Fibroblast of the aortic adventitia (primary cell): ENCODE results near the gene DUSP16. TPM values are rescaled to one million over a fixed set of nuclear protein-coding genes. Genes with fewer than 3 reads are reported as not detected.
"Not testable (repeated sequence)": the region's sequence is repeated elsewhere in the genome, so short reads cannot be mapped to it uniquely, and the experiment has no call there.

Source experiments
- DNase-seq: peaks from one replicate; pipeline ENCODE4 v3.0.0-alpha.2; 2010; ENCODE audit warnings: low read depth
- H3K4me3 ChIP-seq: 2 replicates; pipeline ENCODE4 v1.5.1; 2011; ENCODE audit warnings: low read depth, mild to moderate bottlenecking, control low read depth, low read length, moderate library complexity
- total RNA-seq: library from RNA; depleted of rRNA; stranded (reverse); fragments of >200 nt; gene quantifications from 2 replicates; pipeline ENCODE4 v1.2.3, GENCODE V29; 2012; ENCODE audit warnings: low replicate concordance
- TF ChIP-seq, protein P1 (sequence below): IDR thresholded peaks from 2 replicates; pipeline ENCODE4 v1.5.1; 2011; ENCODE audit warnings: mild to moderate bottlenecking, low read length, control low read depth, inconsistent platforms; ENCODE audit not compliant: insufficient read depth

Gene DUSP16
- total RNA-seq, 1 donor, result 6.8 TPM

- TF ChIP-seq, protein P1, sequence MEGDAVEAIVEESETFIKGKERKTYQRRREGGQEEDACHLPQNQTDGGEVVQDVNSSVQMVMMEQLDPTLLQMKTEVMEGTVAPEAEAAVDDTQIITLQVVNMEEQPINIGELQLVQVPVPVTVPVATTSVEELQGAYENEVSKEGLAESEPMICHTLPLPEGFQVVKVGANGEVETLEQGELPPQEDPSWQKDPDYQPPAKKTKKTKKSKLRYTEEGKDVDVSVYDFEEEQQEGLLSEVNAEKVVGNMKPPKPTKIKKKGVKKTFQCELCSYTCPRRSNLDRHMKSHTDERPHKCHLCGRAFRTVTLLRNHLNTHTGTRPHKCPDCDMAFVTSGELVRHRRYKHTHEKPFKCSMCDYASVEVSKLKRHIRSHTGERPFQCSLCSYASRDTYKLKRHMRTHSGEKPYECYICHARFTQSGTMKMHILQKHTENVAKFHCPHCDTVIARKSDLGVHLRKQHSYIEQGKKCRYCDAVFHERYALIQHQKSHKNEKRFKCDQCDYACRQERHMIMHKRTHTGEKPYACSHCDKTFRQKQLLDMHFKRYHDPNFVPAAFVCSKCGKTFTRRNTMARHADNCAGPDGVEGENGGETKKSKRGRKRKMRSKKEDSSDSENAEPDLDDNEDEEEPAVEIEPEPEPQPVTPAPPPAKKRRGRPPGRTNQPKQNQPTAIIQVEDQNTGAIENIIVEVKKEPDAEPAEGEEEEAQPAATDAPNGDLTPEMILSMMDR, result no peak
- H3K4me3 ChIP-seq, result no peak overlapping the region
- DNase-seq, result no peak
Observed at GRCh38 chr12:12529783-12530421, 32.8 kb downstream of the DUSP16 start.

- TF ChIP-seq, protein P1, result no peak
- DNase-seq, result no peak
- H3K4me3 ChIP-seq, result no peak overlapping the region
Observed at GRCh38 chr12:12528361-12529270, 34.0 kb downstream of the DUSP16 start.

DNA sequence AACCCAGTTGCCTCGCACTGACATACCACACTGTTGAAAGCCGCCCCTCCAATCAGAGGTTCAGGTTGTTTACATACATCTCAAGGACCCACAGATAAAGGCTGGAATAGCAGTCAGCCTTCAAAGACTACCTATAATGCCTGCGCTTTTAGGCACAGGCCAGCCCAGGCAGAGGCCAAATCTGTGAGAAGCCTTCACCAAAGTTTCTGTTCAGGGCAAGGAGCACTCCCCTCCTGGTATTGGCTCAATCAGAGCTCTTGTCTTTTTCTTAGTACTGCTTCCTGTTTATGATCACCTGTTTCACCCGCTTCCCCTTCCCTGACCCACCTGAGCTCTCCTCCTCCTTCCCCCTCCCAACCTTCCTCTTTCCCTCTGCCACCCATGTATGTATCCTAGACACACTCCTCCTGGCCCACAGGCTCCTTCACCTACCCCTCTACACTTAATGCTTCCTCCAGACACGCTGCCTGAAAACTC is 34.8 kb downstream of the DUSP16 start:
- H3K4me3 ChIP-seq, result no peak overlapping the region
- no peak for DNase-seq
- TF ChIP-seq, protein P1, result no peak

DNA sequence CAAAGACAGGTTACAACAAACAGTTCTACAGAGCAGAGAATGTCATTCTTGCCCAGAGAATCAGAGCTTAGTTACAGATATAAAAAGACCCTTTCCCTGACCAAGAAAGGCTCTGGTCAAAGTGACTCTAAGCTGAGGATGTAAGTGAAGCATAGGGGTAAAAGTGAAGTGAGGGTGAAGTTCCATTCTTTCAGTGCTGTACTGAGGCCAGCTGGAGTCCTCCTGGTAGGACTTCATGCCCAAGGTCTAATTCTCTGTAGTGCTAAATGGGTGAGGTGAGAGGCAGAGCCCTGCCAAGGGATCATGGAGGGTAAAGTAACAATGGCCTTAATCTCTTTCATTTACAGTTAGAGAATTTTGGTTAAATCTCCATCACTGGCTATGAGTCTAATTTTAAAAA is 38.5 kb downstream of the DUSP16 start:
- no peak overlapping the region for H3K4me3 ChIP-seq
- DNase-seq, result no peak
- TF ChIP-seq, protein P1, result no peak

GRCh38 chr12:12523229-12523628 is 39.4 kb downstream of the DUSP16 start:
- no peak for DNase-seq
- no peak overlapping the region for H3K4me3 ChIP-seq
- TF ChIP-seq, protein P1, result no peak

GRCh38 chr12:12522657-12523056 is 40.0 kb downstream of the DUSP16 start:
- DNase-seq, H3K4me3 ChIP-seq: not testable (repeated sequence)

- TF ChIP-seq, protein P1, result no peak
- no peak overlapping the region for H3K4me3 ChIP-seq
- DNase-seq, result no peak
Observed at GRCh38 chr12:12521888-12522287, 40.8 kb downstream of the DUSP16 start.
